ENCODE results near the gene SRL. TPM values are rescaled to one million over a fixed set of nuclear protein-coding genes. Genes with fewer than 3 reads are reported as not detected.

SRL gene
- total and polyA plus RNA-seq, 2 of the 13 experiments (the other 11 are each of a cell fraction or from before 2014, with no cell fraction given) = 0.05 TPM; not detected in 1

- TF ChIP-seq ZNF362 (CRISPR knock-in tag; IDR thresholded peaks at IDR 0.05; ENCODE audit: borderline replicate concordance) (peak; percentile 52; the same call in 1 of the 2 replicates), ZSCAN31 (CRISPR knock-in tag; IDR thresholded peaks at IDR 0.05; ENCODE audit: low read depth) (peak; percentile 70; the same call in 1 of the 2 replicates), ELF3 (CRISPR knock-in tag; IDR thresholded peaks at IDR 0.05) (0 out of 2 replicates have a peak, but pooled peaks have one; percentile 17), STAT6 (CRISPR knock-in tag; IDR thresholded peaks at IDR 0.05; ENCODE audit: borderline replicate concordance) (peak; percentile 87), ZNF615 (CRISPR knock-in tag; IDR thresholded peaks at IDR 0.05; ENCODE audit: borderline replicate concordance) (no peak), PAX8 (CRISPR knock-in tag; IDR thresholded peaks at IDR 0.05; ENCODE audit: borderline replicate concordance) (0 out of 2 replicates have a peak, but pooled peaks have one; percentile 83), ZKSCAN1 (IDR thresholded peaks at IDR 0.05; ENCODE audit: low read length) (no peak), CC2D1A (CRISPR knock-in tag; IDR thresholded peaks at IDR 0.05) (no peak), ATF4 (CRISPR knock-in tag; IDR thresholded peaks at IDR 0.05) (peak in 1 of 2 experiments; percentile 29; a peak in 2 of 4 replicates), NFKBIZ (CRISPR knock-in tag; IDR thresholded peaks at IDR 0.05) (peak; percentile 45; the same call in 1 of the 2 replicates), E2F2 (CRISPR knock-in tag; IDR thresholded peaks at IDR 0.05; ENCODE audit: borderline replicate concordance) (peak; percentile 81), ASH2L (IDR thresholded peaks at IDR 0.05; ENCODE audit: insufficient read length, low read depth, low read length) (peak; percentile 60), ZBTB1 (CRISPR knock-in tag; IDR thresholded peaks at IDR 0.05; ENCODE audit: borderline replicate concordance) (no peak), MLXIP (CRISPR knock-in tag; IDR thresholded peaks at IDR 0.05; ENCODE audit: borderline replicate concordance) (no peak), IKZF4 (CRISPR knock-in tag; IDR thresholded peaks at IDR 0.05; ENCODE audit: borderline replicate concordance, low read depth, not compliant biosample characterization) (peak; percentile 77), RELA (CRISPR knock-in tag; IDR thresholded peaks at IDR 0.05) (0 out of 2 replicates have a peak, but pooled peaks have one; percentile 36), DRAP1 (CRISPR knock-in tag; IDR thresholded peaks at IDR 0.05) (peak; percentile 73)
These were observed 29.6 kb upstream of the SRL start (continued) for GRCh38 chr16:4271176-4272113.

All from HepG2 (cell line).